SK-N-MC (cell line): ENCODE measurements around the gene LSR.

Experiments used
- EZH2 ChIP-seq: fragments of 200-600 bp; sonication (generic); IDR thresholded peaks from one replicate; pipeline ENCODE4 v1.6.1; 2017; ENCODE audit warnings: antibody characterized with exemption
- POLR2AphosphoS5 ChIP-seq: IDR thresholded peaks from 2 replicates; pipeline ENCODE4 v1.6.1; 2012; ENCODE audit warnings: mild to moderate bottlenecking, low read depth, low read length, borderline replicate concordance

DNA sequence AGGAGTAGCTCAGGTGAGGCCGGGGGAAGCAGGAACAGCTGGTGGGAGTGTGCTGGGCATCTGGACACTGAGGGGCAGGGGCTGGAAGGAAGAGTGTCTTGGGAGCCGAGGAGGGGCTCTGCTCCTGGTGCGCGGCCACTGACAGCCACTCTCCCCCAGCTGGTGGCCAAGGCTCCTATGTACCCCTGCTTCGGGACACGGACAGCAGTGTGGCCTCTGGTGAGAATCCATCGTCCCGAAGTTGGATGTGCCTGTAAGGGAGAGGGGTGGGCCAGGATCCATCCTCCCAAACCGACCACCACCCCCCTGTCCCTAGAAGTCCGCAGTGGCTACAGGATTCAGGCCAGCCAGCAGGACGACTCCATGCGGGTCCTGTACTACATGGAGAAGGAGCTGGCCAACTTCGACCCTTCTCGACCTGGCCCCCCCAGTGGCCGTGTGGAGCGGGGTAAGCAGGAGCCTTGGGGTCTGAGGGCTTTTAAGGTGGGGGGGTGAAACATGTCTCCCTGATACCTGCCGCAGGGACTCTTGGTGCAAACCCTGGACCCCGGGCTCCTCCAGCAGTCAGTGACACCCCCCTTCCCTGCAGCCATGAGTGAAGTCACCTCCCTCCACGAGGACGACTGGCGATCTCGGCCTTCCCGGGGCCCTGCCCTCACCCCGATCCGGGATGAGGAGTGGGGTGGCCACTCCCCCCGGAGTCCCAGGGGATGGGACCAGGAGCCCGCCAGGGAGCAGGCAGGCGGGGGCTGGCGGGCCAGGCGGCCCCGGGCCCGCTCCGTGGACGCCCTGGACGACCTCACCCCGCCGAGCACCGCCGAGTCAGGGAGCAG lies 17.9 kb downstream of the LSR start:
- no peak for TF ChIP-seq EZH2
- no peak for TF ChIP-seq POLR2AphosphoS5
